Mesodermal cell (in vitro differentiated cells): Measurements from ENCODE around the gene AOAH.

Experiments used
- H3K27ac ChIP-seq: 2 replicates; pipeline ENCODE4 v1.7.0; 2013; ENCODE audit warnings: mild to moderate bottlenecking, low read depth, low read length, moderate library complexity; ENCODE audit not compliant: severe bottlenecking
- H3K36me3 ChIP-seq: 2 replicates; pipeline ENCODE4 v1.7.1; 2013; ENCODE audit warnings: mild to moderate bottlenecking, low read length, moderate library complexity; ENCODE audit not compliant: control insufficient read depth, insufficient read depth
- H3K4me1 ChIP-seq: one replicate; pipeline ENCODE4 v1.7.1; 2013; ENCODE audit warnings: mild to moderate bottlenecking, low read length; ENCODE audit not compliant: insufficient read depth, control insufficient read depth, poor library complexity, severe bottlenecking
- H3K4me3 ChIP-seq: 2 replicates; pipeline ENCODE4 v1.7.0; 2013; ENCODE audit warnings: low read length, control low read depth, mild to moderate bottlenecking; ENCODE audit not compliant: insufficient read depth, poor library complexity, severe bottlenecking; ENCODE audit errors: extremely low read depth
- H3K9me3 ChIP-seq: 2 replicates; pipeline ENCODE4 v1.7.1; 2013; ENCODE audit warnings: mild to moderate bottlenecking, low read length, moderate library complexity; ENCODE audit not compliant: control insufficient read depth
- whole genome bisulfite sequencing, 2 experiments: methylation state at CpG; one replicate each; pipeline ENCODE4 v1.1.5; 2013; ENCODE audit warnings: missing lambda C conversion rate in 2 of 2; ENCODE audit not compliant: insufficient coverage in 2 of 2; 5-methylcytosine and 5-hydroxymethylcytosine counted together

AOAH gene

GRCh38 chr7:36526863-36527548 lies 197.3 kb downstream of the AOAH start:
- Histone ChIP-seq H3K4me1 (peaks cover 27% of the 10 kb centered on the region), H3K4me3 (no peak overlapping the region), H3K27ac (peak overlapping the region; percentile 50), H3K36me3 (no peaks in the 10 kb centered on the region), H3K9me3 (no peaks in the 10 kb centered on the region)
- WGBS, 2 experiments, result 100% methylated on average over 1 to 2 of the region's 3 CpGs

DNA sequence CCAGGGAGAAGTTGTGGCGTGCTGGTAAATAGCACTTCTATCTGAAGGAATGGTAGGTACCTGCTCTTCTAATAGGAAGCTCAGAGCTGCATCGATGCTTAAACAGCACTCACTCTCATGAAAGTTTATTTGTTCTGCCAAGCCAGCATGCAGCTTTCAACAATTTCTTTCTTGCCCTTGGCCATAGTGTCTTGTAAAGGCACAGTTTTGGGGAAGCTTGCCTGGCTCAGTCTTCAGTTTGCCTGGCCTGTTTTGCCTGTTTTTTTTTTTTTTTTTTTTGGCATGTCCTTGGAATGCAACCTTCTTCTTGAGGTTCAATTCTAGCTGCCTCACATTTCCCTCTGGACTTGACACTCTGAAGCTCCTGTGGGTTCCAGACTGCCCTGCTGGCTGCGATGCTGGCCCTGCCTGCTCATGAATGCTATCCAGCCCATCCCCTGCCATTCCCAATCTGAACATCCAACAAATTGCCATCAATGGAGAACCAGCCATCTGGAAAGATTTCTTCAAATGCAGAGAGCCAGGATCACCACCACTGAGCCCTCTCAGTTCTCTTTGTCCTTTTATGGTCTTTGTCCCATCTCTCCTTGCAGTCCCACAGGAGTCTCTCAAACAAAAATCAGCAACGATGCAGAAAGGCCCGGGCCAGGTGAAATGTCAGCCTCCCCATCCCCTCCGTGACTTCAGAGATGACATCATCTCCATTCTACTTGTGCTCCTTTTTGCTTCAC lies 200.8 kb downstream of the AOAH start:
- Histone ChIP-seq H3K4me3 (no peak overlapping the region), H3K4me1 (peaks cover 29% of the 10 kb centered on the region), H3K27ac (no peak overlapping the region), H3K9me3 (no peaks in the 10 kb centered on the region), H3K36me3 (no peaks in the 10 kb centered on the region)
- WGBS, 2 experiments, result 97 to 98% methylated on average over 6 of the region's 6 CpGs

GRCh38 chr7:36522453-36523007 lies 201.8 kb downstream of the AOAH start:
- Histone ChIP-seq H3K27ac (no peak overlapping the region), H3K36me3 (no peaks in the 10 kb centered on the region), H3K9me3 (no peaks in the 10 kb centered on the region), H3K4me3 (no peak overlapping the region), H3K4me1 (peaks cover 23% of the 10 kb centered on the region)
- 87 to 93% methylated on average over 8 to 9 of the region's 10 CpGs for WGBS, 2 experiments

GRCh38 chr7:36521911-36522310 lies 202.4 kb downstream of the AOAH start:
- Histone ChIP-seq H3K27ac (no peak overlapping the region), H3K36me3 (no peaks in the 10 kb centered on the region), H3K4me3 (no peak overlapping the region), H3K4me1 (peaks cover 17% of the 10 kb centered on the region), H3K9me3 (no peaks in the 10 kb centered on the region)
- WGBS, 2 experiments, result 91 to 93% methylated on average over 9 to 10 of the region's 10 CpGs

DNA sequence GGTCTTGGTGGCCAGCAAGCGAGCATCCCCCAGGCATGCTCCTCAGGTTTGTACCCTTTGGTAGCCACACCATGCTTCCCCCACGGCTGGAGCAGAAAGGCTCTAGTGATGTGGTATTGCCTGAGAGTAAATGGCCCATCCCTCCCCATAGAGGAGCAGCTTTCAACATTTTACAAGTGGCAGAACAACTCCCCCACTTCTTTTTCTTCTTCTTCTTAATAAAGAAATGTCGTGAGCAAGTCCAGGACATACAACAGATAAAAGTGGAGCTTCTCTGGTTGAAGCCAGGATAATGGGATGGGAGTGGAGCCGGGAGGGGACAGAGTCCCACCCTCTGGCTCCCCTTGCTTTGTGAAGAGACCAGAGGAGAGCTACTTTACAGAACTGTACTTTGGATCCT lies 203.2 kb downstream of the AOAH start:
- WGBS, 2 experiments, result 100% methylated on average over 1 of the region's 4 CpGs; no CpG with 5 or more reads in 1 of the 2 experiments
- Histone ChIP-seq H3K36me3 (no peaks in the 10 kb centered on the region), H3K4me3 (no peak overlapping the region), H3K27ac (no peak overlapping the region), H3K4me1 (peaks cover 15% of the 10 kb centered on the region), H3K9me3 (no peaks in the 10 kb centered on the region)

- H3K36me3 ChIP-seq, result no peaks in the 10 kb centered on the region
- no peak overlapping the region for H3K27ac ChIP-seq
- H3K4me3 ChIP-seq, result no peak overlapping the region
- H3K9me3 ChIP-seq, result peaks cover 9% of the 10 kb centered on the region
- WGBS, 2 experiments, result 87 to 100% methylated on average over 3 of the region's 3 CpGs
- peaks cover 6% of the 10 kb centered on the region for H3K4me1 ChIP-seq
Measured at GRCh38 chr7:36515847-36516246, 208.4 kb downstream of the AOAH start.

DNA sequence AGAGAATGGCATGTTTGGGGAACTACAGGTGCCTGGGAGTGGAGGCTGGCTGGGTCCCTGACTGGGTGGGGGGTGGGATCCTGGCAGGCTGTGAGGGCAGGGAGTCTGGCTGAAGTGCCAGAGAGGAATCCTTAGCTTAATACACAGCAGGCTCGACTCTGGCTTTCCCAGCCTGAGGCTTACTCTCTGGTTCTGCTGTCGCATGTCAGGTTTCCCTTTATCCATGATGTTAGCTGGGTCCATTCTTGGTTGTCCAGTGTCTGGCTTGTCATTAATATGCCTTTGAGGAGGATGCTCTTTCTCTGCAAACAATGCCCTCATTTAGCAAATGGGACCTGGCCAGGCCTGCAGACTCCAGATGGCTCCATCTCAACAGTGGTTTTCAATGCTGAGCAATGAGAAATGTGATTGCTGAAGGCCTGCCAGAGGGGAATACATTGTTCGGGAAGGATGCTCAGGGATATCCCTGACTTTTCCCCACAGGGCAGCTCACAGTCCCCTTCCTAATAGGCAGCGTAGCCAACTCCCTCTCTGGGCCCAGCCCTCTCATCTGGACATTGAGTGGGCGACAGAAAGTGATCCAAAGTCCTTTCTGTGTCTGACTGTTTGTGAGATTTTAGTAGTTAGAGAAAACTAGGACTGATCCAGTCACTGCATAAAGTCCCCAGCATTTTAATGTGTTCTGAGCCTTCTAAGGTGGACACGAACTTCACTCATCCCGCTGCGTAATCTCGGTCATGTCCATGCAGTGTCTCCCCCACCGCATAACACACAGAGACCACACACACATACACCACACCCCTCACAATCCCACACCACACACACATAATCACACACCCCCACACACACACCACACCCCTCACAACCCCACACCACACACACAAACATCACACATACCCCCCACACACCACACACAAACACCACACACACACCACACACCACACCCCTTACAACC lies 209.7 kb downstream of the AOAH start:
- WGBS, 2 experiments, result 79 to 95% methylated on average over 4 to 9 of the region's 10 CpGs
- Histone ChIP-seq H3K27ac (no peak overlapping the region), H3K36me3 (no peaks in the 10 kb centered on the region), H3K4me1 (peaks cover 6% of the 10 kb centered on the region), H3K9me3 (peaks cover 9% of the 10 kb centered on the region), H3K4me3 (no peak overlapping the region)

GRCh38 chr7:36513393-36513792 lies 210.9 kb downstream of the AOAH start:
- 93 to 96% methylated on average over 9 to 10 of the region's 10 CpGs for WGBS, 2 experiments
- Histone ChIP-seq H3K27ac (no peak overlapping the region), H3K9me3 (peaks cover 9% of the 10 kb centered on the region), H3K36me3 (no peaks in the 10 kb centered on the region), H3K4me1 (peaks cover 6% of the 10 kb centered on the region), H3K4me3 (no peak overlapping the region)

DNA sequence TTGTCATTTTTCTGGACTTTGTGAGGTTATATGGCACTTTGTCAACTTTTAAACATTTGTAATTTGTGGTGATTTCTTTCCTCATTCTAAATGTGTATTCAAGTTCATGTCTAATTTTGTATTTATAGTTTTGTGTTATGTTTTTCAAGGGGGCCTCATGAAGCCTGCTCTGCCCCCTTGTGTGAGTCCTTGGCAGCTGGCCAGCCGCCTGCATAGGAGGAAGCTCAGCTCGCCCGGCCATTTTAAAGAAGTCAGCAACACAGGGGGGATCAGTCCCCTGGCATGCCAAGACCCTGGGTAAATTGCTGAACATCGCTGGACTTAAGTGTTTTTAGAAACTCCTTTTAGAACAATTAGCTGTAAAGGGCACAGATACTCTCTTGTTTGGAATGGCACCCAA lies 211.7 kb downstream of the AOAH start:
- Histone ChIP-seq H3K27ac (no peak overlapping the region), H3K4me3 (no peak overlapping the region), H3K36me3 (no peaks in the 10 kb centered on the region), H3K4me1 (peaks cover 6% of the 10 kb centered on the region), H3K9me3 (peaks cover 9% of the 10 kb centered on the region)
- WGBS, 2 experiments, result 83 to 93% methylated on average over 4 of the region's 4 CpGs

GRCh38 chr7:36509962-36510361 lies 214.3 kb downstream of the AOAH start:
- H3K9me3 ChIP-seq, result peaks cover 9% of the 10 kb centered on the region
- H3K4me3 ChIP-seq, result no peak overlapping the region
- no peak overlapping the region for H3K27ac ChIP-seq
- H3K4me1 ChIP-seq, result no peaks in the 10 kb centered on the region
- 83 to 87% methylated on average over 8 of the region's 9 CpGs for WGBS, 2 experiments
- no peaks in the 10 kb centered on the region for H3K36me3 ChIP-seq
